Left ventricle myocardium inferior (tissue), 1 donor: Measurements from ENCODE around the gene SORCS3. TPM values are rescaled to one million over a fixed set of nuclear protein-coding genes. Genes with fewer than 3 reads are reported as not detected.

Experiments
- DNase-seq: peaks from one replicate; pipeline ENCODE4 v3.0.0-alpha.2; 2020
- H3K27ac ChIP-seq: fragments of 200-600 bp; replicated peaks from 2 replicates; pipeline ENCODE4 v1.8.0; 2021
- H3K27me3 ChIP-seq: fragments of 200-600 bp; 2 replicates; pipeline ENCODE4 v1.8.0; 2021; ENCODE audit warnings: low read depth
- H3K36me3 ChIP-seq: fragments of 200-600 bp; 2 replicates; pipeline ENCODE4 v1.8.0; 2021
- H3K4me1 ChIP-seq: fragments of 200-600 bp; 2 replicates; pipeline ENCODE4 v1.8.0; 2021
- H3K4me3 ChIP-seq: fragments of 200-600 bp; 2 replicates; pipeline ENCODE4 v1.8.0; 2021; ENCODE audit warnings: mild to moderate bottlenecking, moderate library complexity
- H3K9me3 ChIP-seq: fragments of 200-600 bp; replicated peaks from 2 replicates; pipeline ENCODE4 v1.8.0; 2021
- intact Hi-C: fragments of 100-400 bp; cut with micrococcal nuclease; formaldehyde crosslinking; loops from one replicate; pipeline ENCODE4 v1.11.0; 2022
- total RNA-seq: library from RNA; stranded (reverse); fragmentation: NEBNext Ultra II Directional; extraction: Animal tissue kit (Norgen Biotek cat#: 25700); gene quantifications from one replicate; pipeline ENCODE4 v1.2.1, GENCODE V29; 2021
- TF ChIP-seq, protein P1 (sequence below): fragments of 200-600 bp; IDR thresholded peaks from 2 replicates; pipeline ENCODE4 v1.8.0; 2021; ENCODE audit warnings: antibody characterized with exemption, mild to moderate bottlenecking, borderline replicate concordance
- donor health status: DM: no; HTN: yes; CAD: no; lungs with severe emphysema.

SORCS3 gene
- total RNA-seq, 1 donor from 2014 or later: 0.03 TPM

DNA sequence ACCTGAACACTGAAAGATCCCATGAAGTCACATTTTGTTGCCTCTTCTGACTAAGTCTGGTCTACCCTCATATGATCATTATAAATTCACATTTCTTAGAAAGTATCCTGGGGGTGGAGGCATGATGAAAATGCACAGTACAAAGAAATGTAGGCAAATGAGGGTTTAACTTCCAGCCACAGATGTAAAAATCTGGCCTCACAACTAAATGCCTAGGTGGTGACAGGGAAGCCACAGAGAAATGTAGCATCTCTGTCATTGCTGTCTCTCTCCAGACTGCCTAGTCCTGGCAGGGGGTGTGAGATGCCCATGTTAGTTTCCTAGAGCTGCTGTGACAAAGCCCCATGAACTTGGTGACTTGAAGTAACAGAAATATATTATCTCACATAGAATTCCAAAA is 395.9 kb downstream of the SORCS3 start:
- Histone ChIP-seq H3K27ac (no peak overlapping the region), H3K4me3 (no peak overlapping the region), H3K9me3 (no peaks in the 10 kb centered on the region), H3K27me3 (no peaks in the 10 kb centered on the region), H3K36me3 (no peaks in the 10 kb centered on the region), H3K4me1 (no peaks in the 10 kb centered on the region)
- intact Hi-C loops: no loop called here
- DNase-seq: no peak
- TF ChIP-seq, protein P1, sequence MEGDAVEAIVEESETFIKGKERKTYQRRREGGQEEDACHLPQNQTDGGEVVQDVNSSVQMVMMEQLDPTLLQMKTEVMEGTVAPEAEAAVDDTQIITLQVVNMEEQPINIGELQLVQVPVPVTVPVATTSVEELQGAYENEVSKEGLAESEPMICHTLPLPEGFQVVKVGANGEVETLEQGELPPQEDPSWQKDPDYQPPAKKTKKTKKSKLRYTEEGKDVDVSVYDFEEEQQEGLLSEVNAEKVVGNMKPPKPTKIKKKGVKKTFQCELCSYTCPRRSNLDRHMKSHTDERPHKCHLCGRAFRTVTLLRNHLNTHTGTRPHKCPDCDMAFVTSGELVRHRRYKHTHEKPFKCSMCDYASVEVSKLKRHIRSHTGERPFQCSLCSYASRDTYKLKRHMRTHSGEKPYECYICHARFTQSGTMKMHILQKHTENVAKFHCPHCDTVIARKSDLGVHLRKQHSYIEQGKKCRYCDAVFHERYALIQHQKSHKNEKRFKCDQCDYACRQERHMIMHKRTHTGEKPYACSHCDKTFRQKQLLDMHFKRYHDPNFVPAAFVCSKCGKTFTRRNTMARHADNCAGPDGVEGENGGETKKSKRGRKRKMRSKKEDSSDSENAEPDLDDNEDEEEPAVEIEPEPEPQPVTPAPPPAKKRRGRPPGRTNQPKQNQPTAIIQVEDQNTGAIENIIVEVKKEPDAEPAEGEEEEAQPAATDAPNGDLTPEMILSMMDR: no peak

DNA sequence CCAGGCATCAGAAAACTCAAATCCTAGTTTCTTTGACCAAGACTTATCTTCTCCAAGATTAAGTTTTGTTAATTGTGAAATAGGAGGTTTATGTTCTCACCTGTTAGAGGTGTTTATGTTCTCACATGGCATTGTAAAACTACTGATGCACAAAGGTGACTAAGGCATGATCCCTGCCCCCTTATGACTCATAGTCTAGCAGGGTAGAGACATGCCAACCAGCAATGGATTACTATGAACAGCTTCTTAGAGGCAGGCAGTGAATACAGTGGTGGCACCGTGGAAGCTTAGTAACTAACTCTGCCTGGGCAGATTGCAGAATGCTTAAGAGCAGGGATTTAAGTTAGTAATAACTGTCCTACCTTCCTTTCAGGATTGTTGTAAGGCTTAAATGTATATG is 400.9 kb downstream of the SORCS3 start:
- Histone ChIP-seq H3K36me3 (no peaks in the 10 kb centered on the region), H3K9me3 (no peaks in the 10 kb centered on the region), H3K27ac (no peak overlapping the region), H3K27me3 (peaks cover 4% of the 10 kb centered on the region), H3K4me1 (no peaks in the 10 kb centered on the region), H3K4me3 (no peak overlapping the region)
- TF ChIP-seq, protein P1: no peak
- DNase-seq: no peak
- intact Hi-C loops: no loop called here

DNA sequence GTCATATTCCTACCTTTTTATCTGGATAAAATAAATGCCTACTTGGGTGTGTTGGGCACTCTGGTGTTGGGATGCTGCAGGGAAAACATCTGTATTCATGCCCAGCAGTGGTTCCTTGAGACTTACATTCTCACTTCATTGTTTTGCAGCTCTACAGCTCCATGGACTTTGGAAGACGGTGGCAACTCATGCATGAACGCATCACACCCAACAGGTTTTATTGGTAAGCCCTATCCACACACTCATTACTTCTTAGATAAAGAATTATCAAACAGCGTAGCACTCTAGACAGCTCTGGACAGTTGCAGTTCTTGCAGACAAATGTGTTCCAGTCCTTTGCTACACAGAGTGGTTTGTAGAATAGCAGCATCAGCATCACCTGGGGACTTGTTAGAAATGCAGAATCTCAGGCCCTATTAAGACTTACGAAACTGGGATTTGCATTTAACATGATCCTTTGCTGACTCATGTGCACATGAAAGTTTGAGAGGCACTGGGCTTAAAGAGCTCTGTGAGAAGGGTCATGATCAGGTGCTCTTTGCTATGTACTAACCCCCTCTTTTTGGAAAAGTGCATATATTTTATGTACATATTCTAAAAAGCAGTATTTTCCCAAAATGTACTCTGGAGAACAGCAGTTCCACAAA is 401.9 kb downstream of the SORCS3 start:
- TF ChIP-seq, protein P1: no peak
- Histone ChIP-seq H3K4me3 (no peak overlapping the region), H3K4me1 (no peaks in the 10 kb centered on the region), H3K27me3 (peaks cover 4% of the 10 kb centered on the region), H3K27ac (no peak overlapping the region), H3K9me3 (no peaks in the 10 kb centered on the region), H3K36me3 (no peaks in the 10 kb centered on the region)
- intact Hi-C loops: no loop called here
- no peak for DNase-seq

DNA sequence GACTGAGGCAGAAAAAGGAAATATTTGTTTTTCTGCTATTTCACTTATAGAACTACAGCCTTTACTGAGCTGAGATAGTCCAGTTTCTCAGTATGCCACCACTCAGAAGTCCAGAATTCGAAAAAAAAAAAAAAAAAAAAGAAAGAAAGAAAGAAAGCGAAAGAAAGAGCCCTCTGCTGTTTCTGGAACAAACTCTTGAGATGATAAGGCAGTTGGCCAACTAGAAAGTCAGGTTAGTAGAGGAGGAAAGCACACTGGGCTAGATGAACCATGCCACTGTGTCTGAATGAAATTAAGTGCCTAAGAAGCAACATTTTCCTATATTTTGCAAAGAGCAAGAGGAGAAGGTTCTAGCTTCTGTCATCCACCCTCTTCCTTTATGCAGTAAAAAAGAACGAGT is 403.8 kb downstream of the SORCS3 start:
- H3K36me3 ChIP-seq: no peaks in the 10 kb centered on the region
- no peak for DNase-seq
- H3K4me1 ChIP-seq: no peaks in the 10 kb centered on the region
- peaks cover 4% of the 10 kb centered on the region for H3K27me3 ChIP-seq
- intact Hi-C loops: no loop called here
- no peak overlapping the region for H3K27ac ChIP-seq
- peaks cover under 1% of the 10 kb centered on the region for H3K9me3 ChIP-seq
- TF ChIP-seq, protein P1: no peak
- no peak overlapping the region for H3K4me3 ChIP-seq

DNA sequence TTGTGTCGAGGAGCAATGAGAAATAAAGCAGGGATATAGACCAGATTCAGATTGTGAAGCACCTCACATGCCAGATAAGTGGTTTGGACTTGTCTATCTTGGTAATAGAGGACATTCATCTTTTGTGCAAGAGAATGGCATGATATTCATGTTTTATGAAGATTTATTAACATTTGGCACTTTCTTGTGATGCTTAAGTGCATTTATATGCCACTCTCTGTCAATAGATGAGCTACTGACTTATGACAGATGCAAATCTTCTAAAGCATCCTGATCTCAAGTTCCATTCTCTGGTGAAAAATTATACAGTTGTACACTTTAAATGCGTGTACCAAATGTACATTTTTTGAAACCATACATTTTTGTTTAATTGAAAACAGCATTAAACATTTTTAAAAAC is 415.3 kb downstream of the SORCS3 start:
- Histone ChIP-seq H3K9me3 (peaks cover 13% of the 10 kb centered on the region), H3K27me3 (peaks cover 11% of the 10 kb centered on the region), H3K27ac (no peak overlapping the region), H3K4me1 (no peaks in the 10 kb centered on the region), H3K4me3 (no peak overlapping the region), H3K36me3 (no peaks in the 10 kb centered on the region)
- intact Hi-C loops: no loop called here
- DNase-seq: no peak
- TF ChIP-seq, protein P1: no peak
